A549 (cell line): ENCODE data around the gene SPSB2.

Experiments used
- EP300 ChIP-seq, 2 experiments: fragments of >200 bp; sonication (Bioruptor Twin); formaldehyde crosslinking; IDR thresholded peaks; 2 replicates in 1 of 2; 3 replicates in 1 of 2; pipeline ENCODE4 v1.6.1; 2016 to 2017
- POLR2A ChIP-seq: IDR thresholded peaks from 2 replicates; pipeline ENCODE4 v1.6.1; 2012; ENCODE audit warnings: mild to moderate bottlenecking, low read length
- TF ChIP-seq, protein P1 (sequence below): IDR thresholded peaks from 2 replicates; pipeline ENCODE4 v1.6.1; 2012
- TF ChIP-seq, protein P2 (sequence below): fragments of >200 bp; sonication (Bioruptor Twin); formaldehyde crosslinking; IDR thresholded peaks from 3 replicates; pipeline ENCODE4 v1.5.1; 2016
- TF ChIP-seq, protein P3 (sequence below): IDR thresholded peaks from 2 replicates; pipeline ENCODE4 v1.6.1; 2012

DNA sequence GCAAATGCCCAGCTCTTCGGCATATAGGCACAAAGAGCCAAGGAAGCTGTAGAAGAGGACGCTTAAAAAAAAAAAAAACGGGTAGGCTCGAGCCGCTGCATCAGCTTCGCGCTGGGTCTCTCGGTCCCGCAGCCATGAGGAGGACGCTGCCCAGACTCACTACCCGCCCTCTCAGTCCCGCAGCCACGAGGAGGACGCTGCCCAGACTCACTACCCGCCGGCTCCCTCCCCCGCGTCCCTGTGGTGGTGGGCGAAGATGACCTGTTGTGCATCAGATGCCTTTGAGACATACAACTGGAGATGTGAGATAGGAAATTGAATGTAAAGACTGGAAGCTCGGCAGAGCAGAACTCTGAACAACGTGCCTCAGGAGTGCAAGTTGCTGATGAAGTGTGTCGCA lies 11.4 kb upstream of the SPSB2 start:
- TF ChIP-seq, protein P1, sequence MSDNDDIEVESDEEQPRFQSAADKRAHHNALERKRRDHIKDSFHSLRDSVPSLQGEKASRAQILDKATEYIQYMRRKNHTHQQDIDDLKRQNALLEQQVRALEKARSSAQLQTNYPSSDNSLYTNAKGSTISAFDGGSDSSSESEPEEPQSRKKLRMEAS: no peak
- TF ChIP-seq, protein P2, sequence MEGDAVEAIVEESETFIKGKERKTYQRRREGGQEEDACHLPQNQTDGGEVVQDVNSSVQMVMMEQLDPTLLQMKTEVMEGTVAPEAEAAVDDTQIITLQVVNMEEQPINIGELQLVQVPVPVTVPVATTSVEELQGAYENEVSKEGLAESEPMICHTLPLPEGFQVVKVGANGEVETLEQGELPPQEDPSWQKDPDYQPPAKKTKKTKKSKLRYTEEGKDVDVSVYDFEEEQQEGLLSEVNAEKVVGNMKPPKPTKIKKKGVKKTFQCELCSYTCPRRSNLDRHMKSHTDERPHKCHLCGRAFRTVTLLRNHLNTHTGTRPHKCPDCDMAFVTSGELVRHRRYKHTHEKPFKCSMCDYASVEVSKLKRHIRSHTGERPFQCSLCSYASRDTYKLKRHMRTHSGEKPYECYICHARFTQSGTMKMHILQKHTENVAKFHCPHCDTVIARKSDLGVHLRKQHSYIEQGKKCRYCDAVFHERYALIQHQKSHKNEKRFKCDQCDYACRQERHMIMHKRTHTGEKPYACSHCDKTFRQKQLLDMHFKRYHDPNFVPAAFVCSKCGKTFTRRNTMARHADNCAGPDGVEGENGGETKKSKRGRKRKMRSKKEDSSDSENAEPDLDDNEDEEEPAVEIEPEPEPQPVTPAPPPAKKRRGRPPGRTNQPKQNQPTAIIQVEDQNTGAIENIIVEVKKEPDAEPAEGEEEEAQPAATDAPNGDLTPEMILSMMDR: no peak
- TF ChIP-seq EP300 (IDR thresholded peaks at IDR 0.05): no peak
- no peak for TF ChIP-seq POLR2A
- TF ChIP-seq, protein P3, sequence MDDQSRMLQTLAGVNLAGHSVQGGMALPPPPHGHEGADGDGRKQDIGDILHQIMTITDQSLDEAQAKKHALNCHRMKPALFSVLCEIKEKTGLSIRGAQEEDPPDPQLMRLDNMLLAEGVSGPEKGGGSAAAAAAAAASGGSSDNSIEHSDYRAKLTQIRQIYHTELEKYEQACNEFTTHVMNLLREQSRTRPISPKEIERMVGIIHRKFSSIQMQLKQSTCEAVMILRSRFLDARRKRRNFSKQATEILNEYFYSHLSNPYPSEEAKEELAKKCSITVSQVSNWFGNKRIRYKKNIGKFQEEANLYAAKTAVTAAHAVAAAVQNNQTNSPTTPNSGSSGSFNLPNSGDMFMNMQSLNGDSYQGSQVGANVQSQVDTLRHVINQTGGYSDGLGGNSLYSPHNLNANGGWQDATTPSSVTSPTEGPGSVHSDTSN: no peak
